Dermis blood vessel endothelial cell (primary cell): ENCODE measurements around the gene BICDL2. TPM values are rescaled to one million over a fixed set of nuclear protein-coding genes. Genes with fewer than 3 reads are reported as not detected.
A peak's percentile ranks its signal among the peaks of the same experiment; 100 is the strongest.

Experiments used
- DNase-seq: peaks from one replicate; pipeline ENCODE4 v3.0.0; 2010
- total RNA-seq: library from RNA; depleted of rRNA; stranded (reverse); fragments of >200 nt; gene quantifications from 2 replicates; pipeline ENCODE4 v1.2.3, GENCODE V29; 2014

BICDL2 gene
- total RNA-seq, 1 donor from 2014 or later, result not detected

DNA sequence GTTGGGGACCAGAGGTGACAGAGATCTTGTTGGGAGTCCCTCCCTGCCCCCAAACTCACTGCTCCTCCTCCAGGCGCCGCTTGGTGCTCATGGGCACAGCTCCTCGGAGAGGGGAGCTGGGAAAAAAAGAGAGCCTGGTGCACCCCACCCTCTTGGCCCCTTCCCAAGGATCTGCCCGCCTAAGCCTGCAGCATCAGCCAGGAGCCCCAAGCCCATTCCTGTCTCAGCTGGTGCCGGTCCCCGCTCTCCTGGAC lies 13.4 kb downstream of the BICDL2 start:
- DNase-seq, result no peak

- DNase-seq, result peak; percentile 46
Observed at GRCh38 chr16:3022684-3023414, 13.9 kb downstream of the BICDL2 start.

GRCh38 chr16:3022208-3022683 lies 14.5 kb downstream of the BICDL2 start:
- DNase-seq, result peak; percentile 95

DNA sequence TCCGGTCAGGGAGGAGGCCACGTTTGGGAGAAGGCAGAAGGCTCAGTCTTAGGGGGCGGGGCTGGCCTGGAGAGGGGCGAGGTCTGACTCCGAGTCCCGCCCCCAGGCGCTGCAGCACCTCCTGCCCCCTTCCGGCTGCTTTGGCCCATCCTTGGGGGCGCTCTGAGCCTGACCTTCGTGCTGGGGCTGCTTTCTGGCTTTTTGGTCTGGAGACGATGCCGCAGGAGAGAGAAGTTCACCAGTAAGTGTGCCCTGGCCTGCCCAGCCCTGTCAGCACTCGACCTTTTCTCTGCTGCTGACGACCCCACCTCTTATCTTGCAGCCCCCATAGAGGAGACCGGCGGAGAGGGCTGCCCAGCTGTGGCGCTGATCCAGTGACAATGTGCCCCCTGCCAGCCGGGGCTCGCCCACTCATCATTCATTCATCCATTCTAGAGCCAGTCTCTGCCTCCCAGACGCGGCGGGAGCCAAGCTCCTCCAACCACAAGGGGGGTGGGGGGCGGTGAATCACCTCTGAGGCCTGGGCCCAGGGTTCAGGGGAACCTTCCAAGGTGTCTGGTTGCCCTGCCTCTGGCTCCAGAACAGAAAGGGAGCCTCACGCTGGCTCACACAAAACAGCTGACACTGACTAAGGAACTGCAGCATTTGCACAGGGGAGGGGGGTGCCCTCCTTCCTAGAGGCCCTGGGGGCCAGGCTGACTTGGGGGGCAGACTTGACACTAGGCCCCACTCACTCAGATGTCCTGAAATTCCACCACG lies 15.1 kb downstream of the BICDL2 start:
- DNase-seq, result peak; percentile 74

- peak; percentile 91 for DNase-seq
Observed at GRCh38 chr16:3020604-3021448, 15.9 kb downstream of the BICDL2 start.

GRCh38 chr16:3020247-3020603 lies 16.5 kb downstream of the BICDL2 start, which contains the start of gene TNFRSF12A:
TSS of gene TNFRSF12A (plus strand) at chr16:3020368. CDS start at chr16:3020398, 30 bp downstream.
- DNase-seq, result peak; percentile 84

DNA sequence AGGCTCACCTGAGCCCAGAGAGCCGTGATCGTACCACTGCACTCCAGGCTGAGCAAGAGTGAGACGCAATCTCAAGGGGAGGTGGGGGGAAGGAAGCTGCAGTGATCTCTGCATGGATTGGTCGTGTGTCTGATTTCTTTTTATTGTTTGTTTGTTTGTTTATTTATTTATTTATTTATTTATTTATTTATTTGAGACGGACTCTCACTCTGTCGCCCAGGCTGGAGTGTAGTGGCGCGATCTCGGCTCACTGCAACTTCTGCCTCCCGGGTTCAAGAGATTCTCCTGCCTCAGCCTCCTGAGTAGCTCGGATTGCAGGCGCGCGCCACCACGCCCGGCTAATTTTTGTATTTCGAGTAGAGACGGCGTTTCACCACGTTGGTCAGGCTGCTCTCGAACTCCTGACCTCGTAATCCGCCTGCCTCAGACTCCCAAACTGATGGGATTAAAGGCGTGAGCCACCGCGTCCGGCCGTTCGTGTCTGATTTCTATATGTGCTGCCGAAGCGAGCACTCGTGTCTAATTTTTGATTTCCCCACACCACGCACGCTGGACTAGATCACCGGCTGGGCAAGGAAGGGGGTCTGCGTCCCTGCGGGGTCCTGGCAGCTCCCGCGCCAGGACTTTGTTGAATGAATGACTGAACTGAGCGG lies 17.0 kb downstream of the BICDL2 start:
- DNase-seq, result no peak

- peak; percentile 40 for DNase-seq
Observed at GRCh38 chr16:3017794-3018506, 18.8 kb downstream of the BICDL2 start, which contains the start of gene CLDN6. TSS of gene CLDN6 (minus strand) at chr16:3018183. CDS start at chr16:3016021, 2,162 bp downstream.

GRCh38 chr16:3017344-3017743 lies 19.4 kb downstream of the BICDL2 start:
- DNase-seq, result no peak

GRCh38 chr16:3015865-3016521 lies 20.8 kb downstream of the BICDL2 start:
- DNase-seq, result no peak

- no peak for DNase-seq
Observed at GRCh38 chr16:3014971-3015370, 21.8 kb downstream of the BICDL2 start.

GRCh38 chr16:3013998-3014690 lies 22.6 kb downstream of the BICDL2 start:
- no peak for DNase-seq

GRCh38 chr16:3013491-3013951 lies 23.2 kb downstream of the BICDL2 start:
- no peak for DNase-seq

GRCh38 chr16:3012828-3013420 lies 23.8 kb downstream of the BICDL2 start, which contains the start of gene CLDN9:
TSS of gene CLDN9 (plus strand) at chr16:3012923. CDS start at chr16:3013363, 440 bp downstream.
- no peak for DNase-seq

- no peak for DNase-seq
Observed at GRCh38 chr16:3012246-3012645, 24.5 kb downstream of the BICDL2 start.

GRCh38 chr16:3010510-3010909 lies 26.2 kb downstream of the BICDL2 start:
- DNase-seq, result no peak

DNA sequence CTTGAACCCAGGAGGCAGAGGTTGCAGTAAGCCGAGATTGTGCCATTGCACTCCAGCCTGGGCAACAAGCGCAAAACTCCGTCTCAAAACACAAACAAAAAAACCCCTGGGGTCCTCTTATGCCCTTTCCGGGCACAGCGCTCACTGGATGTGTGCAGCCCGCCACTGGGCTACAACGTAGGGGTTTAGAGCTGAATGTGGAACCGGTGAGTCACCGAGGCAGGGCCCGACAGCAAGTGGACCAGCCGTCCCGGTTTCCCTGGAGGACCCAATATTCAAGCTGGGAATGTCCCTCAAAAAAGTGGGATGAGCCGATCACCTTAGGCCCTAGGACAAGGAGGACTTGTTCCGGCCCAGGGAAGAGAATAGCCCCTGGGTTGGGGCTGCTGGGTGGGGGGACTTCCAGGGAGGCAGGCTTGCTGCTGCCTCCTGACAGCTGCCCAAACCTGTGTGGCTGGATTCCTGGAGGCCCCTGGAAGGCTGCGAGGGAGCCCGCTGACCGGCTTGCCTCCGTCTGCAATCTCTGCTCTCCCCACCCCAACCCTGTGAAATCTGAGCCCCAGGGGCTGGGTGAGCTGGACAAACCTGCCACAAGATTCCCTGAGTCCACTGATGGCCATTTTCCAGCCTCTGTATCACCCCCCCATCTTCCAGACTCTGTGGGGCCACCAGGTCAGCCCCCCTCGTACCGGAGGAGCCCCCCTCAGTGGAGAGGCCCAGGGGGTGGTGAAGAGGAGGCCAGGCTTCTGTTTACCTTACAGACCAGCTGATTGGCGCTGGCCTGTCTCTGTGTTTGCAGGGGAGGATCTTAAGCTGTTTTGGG lies 27.0 kb downstream of the BICDL2 start:
- no peak for DNase-seq

GRCh38 chr16:3008690-3009037 lies 28.1 kb downstream of the BICDL2 start:
- DNase-seq, result no peak
